Thymus (tissue), 2 donors: ENCODE measurements around the gene OIP5. TPM values are rescaled to one million over a fixed set of nuclear protein-coding genes. Genes with fewer than 3 reads are reported as not detected.

Source experiments
- polyA plus RNA-seq: library from polyadenylated mRNA; stranded (reverse); fragments of 200-250 nt; gene quantifications from one replicate; pipeline ENCODE4 v1.2.3, GENCODE V29; 2013
- total RNA-seq: library from RNA; stranded (reverse); fragments of 120-200 nt; gene quantifications from one replicate; pipeline ENCODE4 v1.2.4, GENCODE V29; 2013
- donor health status: healthy.

Gene OIP5
- total and polyA plus RNA-seq, 2 donors = 2.4 to 19.5 TPM

Other genes with a start within 250 kb of the OIP5 start
- 12.9 TPM for gene INO80, start 216.3 kb downstream of the OIP5 start, total RNA-seq
- 7.6 TPM for gene INO80, start 216.3 kb downstream of the OIP5 start, polyA plus RNA-seq
- gene EXD1, start 101.8 kb downstream of the OIP5 start, total RNA-seq = 0.09 TPM
- gene EXD1, start 101.8 kb downstream of the OIP5 start, polyA plus RNA-seq = 0.34 TPM
- gene CHP1, start 101.3 kb downstream of the OIP5 start, total RNA-seq = 21.6 TPM
- 38.8 TPM for gene CHP1, start 101.3 kb downstream of the OIP5 start, polyA plus RNA-seq
- 152 TPM for gene NUSAP1, start 290 bp upstream of the OIP5 start, total RNA-seq
- 14.0 TPM for gene NUSAP1, start 290 bp upstream of the OIP5 start, polyA plus RNA-seq
- 19.7 TPM for gene NDUFAF1, start 69.9 kb upstream of the OIP5 start, total RNA-seq
- 19.5 TPM for gene NDUFAF1, start 69.9 kb upstream of the OIP5 start, polyA plus RNA-seq
- gene RTF1, start 84.5 kb upstream of the OIP5 start, total RNA-seq = 15.3 TPM
- 19.0 TPM for gene RTF1, start 84.5 kb upstream of the OIP5 start, polyA plus RNA-seq
- gene ITPKA, start 161.3 kb upstream of the OIP5 start, total RNA-seq = 0.24 TPM
- gene ITPKA, start 161.3 kb upstream of the OIP5 start, polyA plus RNA-seq = 0.66 TPM
- 0.14 TPM for gene LTK, start 181.2 kb upstream of the OIP5 start, total RNA-seq
- 0.66 TPM for gene LTK, start 181.2 kb upstream of the OIP5 start, polyA plus RNA-seq
- 6.7 TPM for gene RPAP1, start 211.7 kb upstream of the OIP5 start, total RNA-seq
- gene RPAP1, start 211.7 kb upstream of the OIP5 start, polyA plus RNA-seq = 11.5 TPM
- gene TYRO3, start 226.6 kb upstream of the OIP5 start, total RNA-seq = 1.3 TPM
- 1.5 TPM for gene TYRO3, start 226.6 kb upstream of the OIP5 start, polyA plus RNA-seq